Esophagus squamous epithelium (tissue), 4 donors: ENCODE data around the gene ARSI.

Experiments used
- CTCF ChIP-seq, 6 experiments: fragments of 450-650 bp in 4 of 6; fragments of 200-600 bp in 2 of 6; sonication (generic) in 2 of 6; IDR thresholded peaks; one replicate each; pipeline ENCODE4 v1.5.1; 2016 to 2019; ENCODE audit warnings: antibody characterized with exemption in 6 of 6, mild to moderate bottlenecking in 4 of 6, moderate library complexity in 4 of 6
- POLR2A ChIP-seq, 4 donors: fragments of 450-650 bp; IDR thresholded peaks; one replicate each; pipeline ENCODE4 v1.6.1; 2017; ENCODE audit warnings: antibody characterized with exemption in 4 of 4, mild to moderate bottlenecking in 4 of 4, moderate library complexity in 3 of 4

GRCh38 chr5:150297934-150298595 is 4.6 kb downstream of the ARSI start:
- TF ChIP-seq CTCF (IDR thresholded peaks at IDR 0.05) (no peak), POLR2A (IDR thresholded peaks at IDR 0.05) (no peak)
